Heart right ventricle (tissue), 16 donors: ENCODE data around the gene CRYL1. TPM values are rescaled to one million over a fixed set of nuclear protein-coding genes. Genes with fewer than 3 reads are reported as not detected.
A peak's percentile ranks its signal among the peaks of the same experiment; 100 is the strongest.

ENCODE experiments used
- ATAC-seq, 8 donors: fragments of 200-7000 bp; cut with Tn5 transposase; one replicate each; pipeline ENCODE4 v1.9.1; 2020; ENCODE audit warnings: mild to moderate bottlenecking in 8 of 8, moderate library complexity in 8 of 8, moderate number of reproducible peaks in 1 of 8
- DNase-seq, 2 donors: peaks; one replicate each; pipeline ENCODE4 v3.0.0-alpha.2; 2020
- H3K27ac ChIP-seq, 10 donors: fragments of 200-600 bp; sonication (generic) in 2 of 10; one replicate each; pipeline versions ENCODE4 v1.5.0 to v1.8.0; 2020 to 2022; ENCODE audit warnings: mild to moderate bottlenecking in 3 of 10
- H3K27me3 ChIP-seq, 7 donors: fragments of 200-600 bp; one replicate each; pipeline ENCODE4 v1.8.0; 2021 to 2022; ENCODE audit warnings: mild to moderate bottlenecking in 2 of 7
- H3K36me3 ChIP-seq, 9 donors: fragments of 200-600 bp; sonication (generic) in 1 of 9; one replicate each; pipeline versions ENCODE4 v1.5.0 to v1.8.0; 2020 to 2022; ENCODE audit warnings: mild to moderate bottlenecking in 2 of 9
- H3K4me1 ChIP-seq, 9 donors: fragments of 200-600 bp; sonication (generic) in 1 of 9; one replicate each; pipeline versions ENCODE4 v1.5.0 to v1.8.0; 2020 to 2022; ENCODE audit warnings: mild to moderate bottlenecking in 4 of 9
- H3K4me3 ChIP-seq, 10 donors: fragments of 200-600 bp; sonication (generic) in 2 of 10; one replicate each; pipeline versions ENCODE4 v1.5.0 to v1.8.0; 2020 to 2022; ENCODE audit warnings: mild to moderate bottlenecking in 7 of 10, moderate library complexity in 2 of 10
- H3K9me3 ChIP-seq, 11 donors: fragments of 200-600 bp in 10 of 11; sonication (generic) in 2 of 11; one replicate each; pipeline versions ENCODE4 v1.5.0 to v1.8.0; 2013 to 2022; ENCODE audit warnings: mild to moderate bottlenecking in 2 of 11, control low read depth in 1 of 11, moderate library complexity in 1 of 11
- WGBS, 2 donors: extraction: QIAGEN DNeasy Blood & Tissue Kit; methylation state at CpG; one replicate each; pipeline ENCODE4 v1.1.7; 2013; ENCODE audit warnings: inconsistent platforms in 1 of 2; 5-methylcytosine and 5-hydroxymethylcytosine counted together
- intact Hi-C, 10 donors: fragments of 100-400 bp; cut with DNase I; formaldehyde crosslinking; loops; one replicate each; pipeline versions ENCODE4 v1.11.1 to v1.14.2; 2022
- polyA plus RNA-seq, 2 donors: library from polyadenylated mRNA; stranded (reverse); fragments of 200-250 nt; gene quantifications; one replicate each; pipeline ENCODE4 v1.2.3, GENCODE V29; 2013
- total RNA-seq, 10 donors: library from RNA; stranded (reverse); fragmentation: NEBNext Ultra II Directional in 3 of 10; extraction: Animal tissue kit (Norgen Biotek cat#: 25700) in 3 of 10; gene quantifications; one replicate each; pipeline versions ENCODE4 v1.2.1 to v1.2.4, GENCODE V29; 2021 to 2023
- TF ChIP-seq, protein P1 (sequence below), 9 donors: fragments of 200-600 bp; sonication (generic) in 2 of 9; IDR thresholded peaks; one replicate each; pipeline versions ENCODE4 v1.5.0 to v1.8.0; 2021 to 2022; ENCODE audit warnings: antibody characterized with exemption in 9 of 9, mild to moderate bottlenecking in 5 of 9, moderate library complexity in 1 of 9
- donor health status: Arrhythmogenic right ventricular cardiomyopathy.
- donor health status: ischemic (EF 13 %, LVEDD 7.1; RV severe dilation, severe dysfunction).
- donor health status: healthy with polysubstance abuse.
- donor health status: DM: no; HTN: yes; CAD: no.
- donor health status: DM: no; HTN: no; CAD: no.
- donor health status: ischemic (EF 25% LVEDD 6.9; RV normal size, moderate dysfunction).
- donor health status: ischemic (EF 25% LVEDD 5.7; RV mildly dilated, moderate dysfunction).
- donor health status: healthy.
- donor health status: DM: yes; HTN: yes; CAD: no.
- donor health status: Ischemic cardiomyopathy.
- donor health status: ischemic (EF 35%, LVEDD 5.7; RV mildly dilated, moderate dysfunction).
- donor health status: nonischemic (EF 11% LVEDD 7.7; RV severe dilation, severe dysfunction).
- donor health status: DM: yes; HTN: yes; CAD: no.
- donor health status: PGD.
- donor health status: ischemic (EF 29% LVEDD 5.4; RV normal size, mild dysfunction).
- donor health status: nonischemic (EF 23%, LVEDD 6.1; RV moderate dilation, normal function).

Gene CRYL1
- total and polyA plus RNA-seq, 12 donors = 10.1 to 27.3 (median 23.2) TPM

- peak overlapping the region in 3 of 10 donors; percentile 16 to 48 (median 16) for H3K27ac ChIP-seq
- DNase-seq (peak in 1 of 2 donors; percentile 55), ATAC-seq (peak; percentile 66 to 87 (median 76))
- peaks cover 0 to 5% (median 0%) of the 10 kb centered on the region in 9 donors for H3K36me3 ChIP-seq
- intact Hi-C loops = loop anchor here in 8 of 10 donors (2.0 to 10.0 kb wide), 11 partner anchors 207 to 432 kb away; partner anchors contain the start of genes IL17D (in 4 of the 8) and GJB2 (in 1 of the 8)
- H3K27me3 ChIP-seq = no peaks in the 10 kb centered on the region
- H3K9me3 ChIP-seq = peaks cover 0 to 9% (median 0%) of the 10 kb centered on the region in 11 donors
- peak overlapping the region in 6 of 10 donors; percentile 17 to 32 (median 30) for H3K4me3 ChIP-seq
- 26 to 29% methylated on average over 14 of the region's 14 CpGs for WGBS, 2 donors
- TF ChIP-seq, protein P1, sequence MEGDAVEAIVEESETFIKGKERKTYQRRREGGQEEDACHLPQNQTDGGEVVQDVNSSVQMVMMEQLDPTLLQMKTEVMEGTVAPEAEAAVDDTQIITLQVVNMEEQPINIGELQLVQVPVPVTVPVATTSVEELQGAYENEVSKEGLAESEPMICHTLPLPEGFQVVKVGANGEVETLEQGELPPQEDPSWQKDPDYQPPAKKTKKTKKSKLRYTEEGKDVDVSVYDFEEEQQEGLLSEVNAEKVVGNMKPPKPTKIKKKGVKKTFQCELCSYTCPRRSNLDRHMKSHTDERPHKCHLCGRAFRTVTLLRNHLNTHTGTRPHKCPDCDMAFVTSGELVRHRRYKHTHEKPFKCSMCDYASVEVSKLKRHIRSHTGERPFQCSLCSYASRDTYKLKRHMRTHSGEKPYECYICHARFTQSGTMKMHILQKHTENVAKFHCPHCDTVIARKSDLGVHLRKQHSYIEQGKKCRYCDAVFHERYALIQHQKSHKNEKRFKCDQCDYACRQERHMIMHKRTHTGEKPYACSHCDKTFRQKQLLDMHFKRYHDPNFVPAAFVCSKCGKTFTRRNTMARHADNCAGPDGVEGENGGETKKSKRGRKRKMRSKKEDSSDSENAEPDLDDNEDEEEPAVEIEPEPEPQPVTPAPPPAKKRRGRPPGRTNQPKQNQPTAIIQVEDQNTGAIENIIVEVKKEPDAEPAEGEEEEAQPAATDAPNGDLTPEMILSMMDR (IDR thresholded peaks at IDR 0.05) = peak; percentile 89 to 98 (median 96)
- H3K4me1 ChIP-seq = peaks cover 0 to 11% (median 6%) of the 10 kb centered on the region in 9 donors
Measured at GRCh38 chr13:20495087-20496023, 30.3 kb downstream of the CRYL1 start.

- H3K27me3 ChIP-seq = no peaks in the 10 kb centered on the region
- no peak overlapping the region for H3K4me3 ChIP-seq
Measured at GRCh38 chr13:20494656-20495055, 31.0 kb downstream of the CRYL1 start.

GRCh38 chr13:20492641-20493040, 33.0 kb downstream of the CRYL1 start:
- no peak for DNase-seq
- Histone ChIP-seq H3K4me3 (no peak overlapping the region), H3K27ac (no peak overlapping the region), H3K36me3 (peaks cover 0 to 17% (median 3%) of the 10 kb centered on the region in 9 donors), H3K27me3 (no peaks in the 10 kb centered on the region), H3K9me3 (no peaks in the 10 kb centered on the region), H3K4me1 (peaks cover 0 to 21% (median 6%) of the 10 kb centered on the region in 9 donors)
- WGBS, 2 donors = 54 to 55% methylated on average over 3 of the region's 3 CpGs
- TF ChIP-seq, protein P1 (IDR thresholded peaks at IDR 0.05) = peak in 7 of 9 donors; percentile 14 to 52 (median 39)
- intact Hi-C loops = loop anchor here in 9 of 10 donors (2.0 to 10.0 kb wide), 11 partner anchors 212 to 432 kb away; partner anchors contain the start of genes IL17D (in 3 of the 9) and GJB2 (in 1 of the 9)
- ATAC-seq = no peak

More at GRCh38 chr13:20494656-20495055, 31.0 kb downstream of the CRYL1 start:
- Histone ChIP-seq H3K27ac (peak overlapping the region in 1 of 10 donors; percentile 16), H3K36me3 (no peaks in the 10 kb centered on the region), H3K4me1 (peaks cover 0 to 11% (median 6%) of the 10 kb centered on the region in 9 donors), H3K9me3 (peaks cover 0 to 2% (median 0%) of the 10 kb centered on the region in 11 donors)
- TF ChIP-seq, protein P1 (IDR thresholded peaks at IDR 0.05) = no peak
- ATAC-seq (peak in 3 of 8 donors; percentile 22 to 29 (median 29)), DNase-seq (no peak)
- intact Hi-C loops = loop anchor here (2.0 to 10.0 kb wide), 13 partner anchors 208 to 433 kb away; partner anchors contain the start of genes IL17D (in 4 of the 10) and GJB2 (in 1 of the 10)
- 40 to 46% methylated on average over 8 of the region's 8 CpGs for WGBS, 2 donors

- DNase-seq (no peak), ATAC-seq (no peak)
- Histone ChIP-seq H3K36me3 (peaks cover 0 to 19% (median 3%) of the 10 kb centered on the region in 9 donors), H3K9me3 (no peaks in the 10 kb centered on the region), H3K27ac (no peak overlapping the region), H3K4me3 (no peak overlapping the region), H3K27me3 (no peaks in the 10 kb centered on the region), H3K4me1 (peaks cover 0 to 23% (median 6%) of the 10 kb centered on the region in 9 donors)
- WGBS, 2 donors = 70 to 80% methylated on average over 4 of the region's 4 CpGs
- intact Hi-C loops = loop anchor here in 9 of 10 donors (2.0 to 10.0 kb wide), 11 partner anchors 213 to 433 kb away; partner anchors contain the start of genes IL17D (in 3 of the 9) and GJB2 (in 1 of the 9)
- TF ChIP-seq, protein P1 (IDR thresholded peaks at IDR 0.05) = no peak
Measured at GRCh38 chr13:20491926-20492435, 33.7 kb downstream of the CRYL1 start.
